22Rv1 (cell line): ENCODE data around the gene RSPH3.

Experiments
- ZFX ChIP-seq: fragments of 450-650 bp; IDR thresholded peaks from 2 replicates; pipeline ENCODE4 v1.6.1; 2017; ENCODE audit warnings: antibody characterized with exemption, borderline replicate concordance
- TF ChIP-seq, protein P1 (sequence below): fragments of 450-650 bp; IDR thresholded peaks from 2 replicates; pipeline ENCODE4 v1.5.1; 2017; ENCODE audit warnings: mild to moderate bottlenecking

DNA sequence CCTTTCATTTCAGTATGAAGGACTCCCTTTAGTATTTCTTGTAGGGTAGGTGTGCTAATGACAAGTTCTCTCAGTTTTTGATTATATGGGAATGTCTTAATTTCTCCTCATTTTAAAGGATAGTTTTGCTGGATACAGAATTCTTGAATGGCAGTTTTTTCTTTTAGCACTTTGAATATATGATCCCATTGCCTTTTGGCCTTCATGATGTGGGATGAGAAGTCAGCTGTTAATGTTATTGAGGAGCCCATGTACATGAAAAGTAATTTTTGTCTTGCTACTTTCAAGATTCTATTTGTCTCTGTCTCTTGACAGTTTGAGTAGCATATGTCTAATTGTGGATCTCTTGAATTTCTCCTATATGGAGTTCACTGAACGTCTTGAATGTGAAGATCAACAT lies 30.9 kb downstream of the RSPH3 start:
- TF ChIP-seq, protein P1, sequence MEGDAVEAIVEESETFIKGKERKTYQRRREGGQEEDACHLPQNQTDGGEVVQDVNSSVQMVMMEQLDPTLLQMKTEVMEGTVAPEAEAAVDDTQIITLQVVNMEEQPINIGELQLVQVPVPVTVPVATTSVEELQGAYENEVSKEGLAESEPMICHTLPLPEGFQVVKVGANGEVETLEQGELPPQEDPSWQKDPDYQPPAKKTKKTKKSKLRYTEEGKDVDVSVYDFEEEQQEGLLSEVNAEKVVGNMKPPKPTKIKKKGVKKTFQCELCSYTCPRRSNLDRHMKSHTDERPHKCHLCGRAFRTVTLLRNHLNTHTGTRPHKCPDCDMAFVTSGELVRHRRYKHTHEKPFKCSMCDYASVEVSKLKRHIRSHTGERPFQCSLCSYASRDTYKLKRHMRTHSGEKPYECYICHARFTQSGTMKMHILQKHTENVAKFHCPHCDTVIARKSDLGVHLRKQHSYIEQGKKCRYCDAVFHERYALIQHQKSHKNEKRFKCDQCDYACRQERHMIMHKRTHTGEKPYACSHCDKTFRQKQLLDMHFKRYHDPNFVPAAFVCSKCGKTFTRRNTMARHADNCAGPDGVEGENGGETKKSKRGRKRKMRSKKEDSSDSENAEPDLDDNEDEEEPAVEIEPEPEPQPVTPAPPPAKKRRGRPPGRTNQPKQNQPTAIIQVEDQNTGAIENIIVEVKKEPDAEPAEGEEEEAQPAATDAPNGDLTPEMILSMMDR: no peak
- no peak for TF ChIP-seq ZFX
